ENCODE measurements around the gene COL6A2. TPM values are rescaled to one million over a fixed set of nuclear protein-coding genes. Genes with fewer than 3 reads are reported as not detected.

The COL6A2 gene
- total RNA-seq, 1 experiment from 2014 or later, result 111 TPM

GRCh38 chr21:46064870-46065214, 33.1 kb upstream of the COL6A2 start:
- Mint-ChIP-seq H3K4me3 (no peak overlapping the region), H3K36me3 (peaks cover 28% of the 10 kb centered on the region), H3K27ac (no peak overlapping the region), H3K4me1 (peaks cover 23% of the 10 kb centered on the region), H3K27me3 (ENCODE audit: low read depth) (peaks cover 10% of the 10 kb centered on the region), H3K9me3 (peaks cover 51% of the 10 kb centered on the region)
- ChIA-PET CTCF (interaction anchor here (0.6 to 1.4 kb wide), 3 partner anchors 32 to 94 kb away, joined by 3 to 6 read pairs (median 4); no protein-coding TSS in a partner anchor), POLR2A (no interaction called here)
- no peak for DNase-seq (ENCODE audit: low spot score)
- no peak; the same call in 1 of the 2 replicates for ATAC-seq
- TF ChIP-seq USF1 (CRISPR knock-in tag; IDR thresholded peaks at IDR 0.05), result no peak
- TF ChIP-seq STAT6 (CRISPR knock-in tag; conservative IDR thresholded peaks at IDR 0.05; ENCODE audit: low read depth), result no peak

GRCh38 chr21:46065215-46065913, 32.5 kb upstream of the COL6A2 start:
- Mint-ChIP-seq H3K36me3 (peaks cover 25% of the 10 kb centered on the region), H3K27me3 (ENCODE audit: low read depth) (peaks cover 6% of the 10 kb centered on the region), H3K27ac (peak overlapping the region; percentile 42; the same call in 1 of the 2 replicates), H3K4me3 (no peak overlapping the region), H3K4me1 (peaks cover 23% of the 10 kb centered on the region), H3K9me3 (peaks cover 47% of the 10 kb centered on the region)
- ChIA-PET POLR2A (no interaction called here), CTCF (interaction anchor here (0.6 to 1.4 kb wide), 4 partner anchors 32 to 927 kb away, joined by 3 to 6 read pairs (median 4); no protein-coding TSS in a partner anchor)
- ATAC-seq (peak; percentile 38), DNase-seq (ENCODE audit: low spot score) (no peak)
- no peak for TF ChIP-seq IRF2 (CRISPR knock-in tag; IDR thresholded peaks at IDR 0.05; ENCODE audit: borderline replicate concordance, low read depth)
- peak; percentile 45; the same call in 1 of the 2 replicates for TF ChIP-seq FOXP1 (CRISPR knock-in tag; IDR thresholded peaks at IDR 0.05; ENCODE audit: borderline replicate concordance)
- no peak for TF ChIP-seq MYBL2 (CRISPR knock-in tag; IDR thresholded peaks at IDR 0.05)
- TF ChIP-seq NR3C1 (CRISPR knock-in tag; conservative IDR thresholded peaks at IDR 0.05; ENCODE audit: low read depth), result no peak
- no peak for TF ChIP-seq RORB (CRISPR knock-in tag; IDR thresholded peaks at IDR 0.05)
- TF ChIP-seq ZNF281 (CRISPR knock-in tag; IDR thresholded peaks at IDR 0.05), result no peak
- no peak for TF ChIP-seq NFE2L1 (CRISPR knock-in tag; IDR thresholded peaks at IDR 0.05)
- TF ChIP-seq E2F4 (CRISPR knock-in tag; IDR thresholded peaks at IDR 0.05; ENCODE audit: borderline replicate concordance, low read depth), result no peak

GRCh38 chr21:46065914-46066551, 31.9 kb upstream of the COL6A2 start:
- Mint-ChIP-seq H3K4me3 (no peak overlapping the region), H3K9me3 (peaks cover 40% of the 10 kb centered on the region), H3K27me3 (ENCODE audit: low read depth) (peaks cover 6% of the 10 kb centered on the region), H3K36me3 (peaks cover 23% of the 10 kb centered on the region), H3K27ac (no peak overlapping the region; the same call in 1 of the 2 replicates), H3K4me1 (peaks cover 23% of the 10 kb centered on the region)
- DNase-seq (ENCODE audit: low spot score) (no peak), ATAC-seq (no peak)
- ChIA-PET POLR2A (interaction anchor here (1.0 kb wide), 1 partner anchor 12 kb away, joined by 3 read pairs; no protein-coding TSS in a partner anchor), CTCF (interaction anchor here (0.6 to 1.5 kb wide), 4 partner anchors 10 to 927 kb away, joined by 3 to 6 read pairs (median 3); no protein-coding TSS in a partner anchor)
- TF ChIP-seq NR2C2 (CRISPR knock-in tag; IDR thresholded peaks at IDR 0.05), result no peak
- TF ChIP-seq ZNF317 (CRISPR knock-in tag; IDR thresholded peaks at IDR 0.05; ENCODE audit: borderline replicate concordance, low read depth), result no peak
- no peak for TF ChIP-seq ZNF138 (CRISPR knock-in tag; conservative IDR thresholded peaks at IDR 0.05)
- TF ChIP-seq ZNF232 (CRISPR knock-in tag; IDR thresholded peaks at IDR 0.05), result no peak
- TF ChIP-seq ATF1 (CRISPR knock-in tag; IDR thresholded peaks at IDR 0.05), result no peak
- no peak for TF ChIP-seq TEAD1 (CRISPR knock-in tag; IDR thresholded peaks at IDR 0.05)
- TF ChIP-seq E2F1 (CRISPR knock-in tag; IDR thresholded peaks at IDR 0.05), result no peak
- no peak for TF ChIP-seq ZMAT4 (CRISPR knock-in tag; IDR thresholded peaks at IDR 0.05)
- no peak for TF ChIP-seq GABPB1 (CRISPR knock-in tag; IDR thresholded peaks at IDR 0.05)
- TF ChIP-seq PRRX2 (CRISPR knock-in tag; IDR thresholded peaks at IDR 0.05), result no peak
